HepG2 (cell line): Measurements from ENCODE around the gene MXRA8. TPM values are rescaled to one million over a fixed set of nuclear protein-coding genes. Genes with fewer than 3 reads are reported as not detected.

ENCODE experiments used
- ATAC-seq: fragments of 200-7000 bp; cut with Tn5 transposase; 3 replicates; pipeline ENCODE4 v1.9.1; 2020; ENCODE audit warnings: mild to moderate bottlenecking, moderate library complexity
- BruUV-seq: library from RNA; stranded (reverse); fragments of 400-500 nt; replicated peaks from 2 replicates; lab custom pipeline; 2021; lab: Mats Ljungman, UMichigan
- CTCF ChIA-PET: fragments of 300-600 bp; formaldehyde crosslinking; extraction: SDS; loops from one replicate; lab custom pipeline; 2021; ENCODE audit warnings: low total read pairs, inconsistent platforms, low intra/inter-chr PET ratio; lab: Yijun Ruan, JAX
- POLR2A ChIA-PET: fragments of 350-600 bp; sonication (Branson Sonifier 250); formaldehyde crosslinking; loops from one replicate; lab custom pipeline; 2020; ENCODE audit warnings: antibody characterized with exemption, inconsistent platforms; lab: Yijun Ruan, JAX
- DNase-seq: peaks from one replicate; pipeline ENCODE4 v3.0.0-alpha.2; 2015; ENCODE audit warnings: low spot score
- FAIRE-seq: peaks from 3 replicates; lab custom pipeline; 2011; peaks lifted over from hg19 to GRCh38; lab: Jason Lieb, UNC
- H2AFZ ChIP-seq: one replicate; pipeline ENCODE4 v1.6.1; 2011; ENCODE audit warnings: low read length, inconsistent platforms
- H3K27ac ChIP-seq: fragments of 300-600 bp; 3 replicates; pipeline ENCODE4 v1.8.0; 2011; ENCODE audit warnings: mixed run types, mild to moderate bottlenecking, mixed read lengths, low read length, inconsistent platforms; ENCODE audit not compliant: insufficient read depth; ENCODE audit errors: extremely low read length
- H3K27me3 ChIP-seq, 2 experiments: fragments of 200-600 bp in 1 of 2; 2 replicates in 1 of 2; 3 replicates in 1 of 2; pipeline versions ENCODE4 v1.6.0 to v1.8.0; 2011; ENCODE audit warnings: low read length in 2 of 2, mild to moderate bottlenecking in 2 of 2, moderate library complexity in 2 of 2, inconsistent platforms in 1 of 2; ENCODE audit not compliant: insufficient read depth in 2 of 2, control insufficient read depth in 1 of 2
- H3K36me3 ChIP-seq, 2 experiments: fragments of 200-600 bp in 1 of 2; replicated peaks in 1 of 2; 2 replicates in 1 of 2; 3 replicates in 1 of 2; pipeline versions ENCODE4 v1.5.1 to v1.8.0; 2011; ENCODE audit warnings: low read length in 2 of 2, inconsistent platforms in 1 of 2; ENCODE audit not compliant: insufficient read depth in 2 of 2, control insufficient read depth in 1 of 2
- H3K4me1 ChIP-seq: 2 replicates; pipeline ENCODE4 v1.5.1; 2012; ENCODE audit warnings: low read length, inconsistent platforms; ENCODE audit not compliant: insufficient read depth
- H3K4me2 ChIP-seq: 2 replicates; pipeline ENCODE4 v1.6.0; 2011; ENCODE audit warnings: low read depth, low read length, inconsistent platforms
- H3K4me3 ChIP-seq, 3 experiments: fragments of 200-600 bp in 1 of 3; sonication (generic), shearing (Covaris generic) in 1 of 3; replicated peaks in 1 of 3; 2 replicates each; pipeline ENCODE4 v1.5.1; 2011 to 2016; ENCODE audit warnings: low read length in 3 of 3, inconsistent platforms in 2 of 3, low read depth in 2 of 3, mild to moderate bottlenecking in 2 of 3, control low read depth in 1 of 3, mixed read lengths in 1 of 3; ENCODE audit not compliant: insufficient read depth in 1 of 3
- H3K79me2 ChIP-seq: one replicate; pipeline ENCODE4 v1.6.1; 2011; ENCODE audit warnings: low read length, inconsistent platforms; ENCODE audit not compliant: insufficient read depth
- H3K9ac ChIP-seq: 2 replicates; pipeline ENCODE4 v1.6.0; 2011; ENCODE audit warnings: mild to moderate bottlenecking, low read depth, low read length, inconsistent platforms; ENCODE audit not compliant: insufficient read depth
- H3K9me3 ChIP-seq: 2 replicates; pipeline ENCODE4 v1.5.1; 2012; ENCODE audit warnings: mild to moderate bottlenecking, low read length
- H4K20me1 ChIP-seq: 2 replicates; pipeline ENCODE4 v1.6.0; 2011; ENCODE audit warnings: inconsistent platforms, mild to moderate bottlenecking, low read length, moderate library complexity; ENCODE audit not compliant: insufficient read depth
- AGO2 ChIP-seq: fragments of 200-400 bp; formaldehyde crosslinking; optimal IDR thresholded peaks from 2 replicates; pipeline ENCODE3; 2017; ENCODE audit warnings: mild to moderate bottlenecking, low read depth, low read length, moderate library complexity
- BCL3 ChIP-seq: sonication (generic); formaldehyde crosslinking; IDR thresholded peaks from 2 replicates; pipeline ENCODE4 v1.5.1; 2020; ENCODE audit warnings: mild to moderate bottlenecking, missing genetic modification reagents, moderate library complexity
- HDAC1 ChIP-seq: sonication (generic); formaldehyde crosslinking; IDR thresholded peaks from 2 replicates; pipeline ENCODE4 v1.5.1; 2020; ENCODE audit warnings: mild to moderate bottlenecking, missing genetic modification reagents
- MXD3 ChIP-seq: IDR thresholded peaks from 2 replicates; pipeline ENCODE4 v1.6.1; 2016; ENCODE audit warnings: mild to moderate bottlenecking, missing biosample characterization, missing genetic modification reagents
- RBFOX2 ChIP-seq: fragments of 200-400 bp; formaldehyde crosslinking; IDR thresholded peaks from 2 replicates; pipeline ENCODE4 v1.6.1; 2017; ENCODE audit warnings: low read depth, mild to moderate bottlenecking, low read length
- RBM39 ChIP-seq: fragments of 200-400 bp; formaldehyde crosslinking; IDR thresholded peaks from one replicate; pipeline ENCODE4 v1.6.1; 2018; ENCODE audit warnings: antibody characterized with exemption, mild to moderate bottlenecking, low read depth, low read length; ENCODE audit not compliant: poor library complexity, severe bottlenecking
- U2AF2 ChIP-seq: fragments of 200-400 bp; formaldehyde crosslinking; IDR thresholded peaks from 2 replicates; pipeline ENCODE4 v1.6.1; 2017; ENCODE audit warnings: low read depth, mild to moderate bottlenecking, low read length
- ZBTB14 ChIP-seq: sonication (generic); formaldehyde crosslinking; IDR thresholded peaks from 2 replicates; pipeline ENCODE4 v1.4.0; 2020; ENCODE audit warnings: missing genetic modification reagents
- ZNF460 ChIP-seq: sonication (generic); formaldehyde crosslinking; IDR thresholded peaks from 2 replicates; pipeline ENCODE4 v1.5.1; 2020; ENCODE audit warnings: missing genetic modification reagents, mild to moderate bottlenecking, borderline replicate concordance
- ZNF580 ChIP-seq: IDR thresholded peaks from 2 replicates; pipeline ENCODE4 v1.6.1; 2016; ENCODE audit warnings: low read depth, borderline replicate concordance
- ZNF619 ChIP-seq: sonication (generic); formaldehyde crosslinking; IDR thresholded peaks from 2 replicates; pipeline ENCODE4 v1.4.0; 2020; ENCODE audit warnings: mild to moderate bottlenecking, missing genetic modification reagents
- ZNF761 ChIP-seq: sonication (generic); formaldehyde crosslinking; conservative IDR thresholded peaks from 2 replicates; pipeline ENCODE4 v1.4.0; 2020; ENCODE audit warnings: mild to moderate bottlenecking, missing genetic modification reagents
- ZNF839 ChIP-seq: sonication (generic); formaldehyde crosslinking; IDR thresholded peaks from 2 replicates; pipeline ENCODE4 v1.4.0; 2020; ENCODE audit warnings: missing genetic modification reagents, mild to moderate bottlenecking, borderline replicate concordance
- WGBS: methylation state at CpG from one replicate; pipeline ENCODE4 v1.1.6; 2017; ENCODE audit warnings: low lambda C conversion rate; 5-methylcytosine and 5-hydroxymethylcytosine counted together
- in situ Hi-C: cut with HindIII; loops from 2 replicates; pipeline ENCODE4 v1.10.0; 2017; ENCODE audit warnings: low pct_unique_long_range_greater_than_20kb; ENCODE audit not compliant: extremely low pct_ligation_motif_present
- intact Hi-C: fragments of 100-400 bp; cut with micrococcal nuclease; formaldehyde crosslinking; loops from one replicate; pipeline ENCODE4 v1.10.0; 2022; ENCODE audit not compliant: unreplicated experiment
- polyA plus RNA-seq, 8 experiments: library from polyadenylated mRNA; depleted of rRNA in 3 of 8; stranded (reverse) in 7 of 8; unstranded in 1 of 8; fragments of >200 nt; fragmentation: Illumina TruSeq in 4 of 8; extraction: Trizol in 4 of 8; gene quantifications; 2 replicates each; pipeline versions ENCODE4 v1.2.1 to v1.2.3, GENCODE V29; 2011 to 2016; ENCODE audit warnings: low read depth in 4 of 8, missing spikeins in 1 of 8, mixed read lengths in 1 of 8; ENCODE audit not compliant: insufficient read depth in 1 of 8
- total RNA-seq, 5 experiments: library from RNA; depleted of rRNA; stranded (reverse); fragments of >200 nt; fragmentation: Illumina TruSeq; extraction: Trizol; gene quantifications; 2 replicates each; pipeline ENCODE4 v1.2.3, GENCODE V29; 2016; ENCODE audit warnings: low read depth in 1 of 5

MXRA8 gene
- total and polyA plus RNA-seq, 2 of the 13 experiments (the other 11 are each of a cell fraction or from before 2014, with no cell fraction given) = 19.8 to 44.8 TPM

- Histone ChIP-seq H4K20me1 (peaks cover 10% of the 10 kb centered on the region; the same call in 1 of the 2 replicates), H2AFZ (no peak overlapping the region), H3K27ac (no peak overlapping the region), H3K4me1 (peaks cover 17% of the 10 kb centered on the region), H3K9me3 (no peaks in the 10 kb centered on the region), H3K36me3 (peaks cover 13 to 42% of the 10 kb centered on the region in 2 experiments; a peak in 4 of 5 replicates), H3K4me3 (no peak overlapping the region), H3K9ac (no peak overlapping the region), H3K4me2 (no peak overlapping the region), H3K79me2 (peaks cover 35% of the 10 kb centered on the region), H3K27me3 (no peaks in the 10 kb centered on the region)
- in situ Hi-C loops (no loop called here), intact Hi-C loops (no loop called here)
- no peak for ATAC-seq
- no peak for TF ChIP-seq ZNF761 (CRISPR knock-in tag)
- no peak for TF ChIP-seq U2AF2
- TF ChIP-seq ZNF580 (CRISPR knock-in tag) = no peak
- peak; percentile 89 for TF ChIP-seq AGO2
- TF ChIP-seq ZNF460 (CRISPR knock-in tag) = no peak
- TF ChIP-seq RBFOX2 = peak; percentile 53; the same call in 1 of the 2 replicates
- no peak for TF ChIP-seq MXD3 (CRISPR knock-in tag)
- TF ChIP-seq ZNF619 (CRISPR knock-in tag) = no peak
- no peak for TF ChIP-seq HDAC1 (CRISPR knock-in tag)
- no peak for TF ChIP-seq ZNF839
- no peak for TF ChIP-seq BCL3 (CRISPR knock-in tag)
- TF ChIP-seq ZBTB14 (CRISPR knock-in tag) = no peak
- no peak for TF ChIP-seq RBM39
- POLR2A ChIA-PET = interaction anchor here (1.7 kb wide), 1 partner anchor 14 kb away, joined by 3 read pairs; no protein-coding TSS in a partner anchor
- CTCF ChIA-PET = no interaction called here
- BruUV-seq = no TSS peak
- no peak for DNase-seq
- 93% methylated on average over 33 of the region's 36 CpGs for WGBS
- FAIRE-seq = no peak
Observed at GRCh38 chr1:1318777-1319645, 39.3 kb downstream of the MXRA8 start.
